Hematopoietic multipotent progenitor cell treated with erythropoietin and hydrocortisone succinate and interleukin-3 and kit ligand, for 6 days (in vitro differentiated cells): Measurements from ENCODE around the gene RPL18A.

Experiments used
- DNase-seq: peaks from one replicate; pipeline ENCODE4 v3.0.0-alpha.2; 2015

Gene RPL18A

GRCh38 chr19:17910791-17911360, 51.2 kb downstream of the RPL18A start:
- DNase-seq = no peak
